Ascending aorta (tissue), 2 donors: Measurements from ENCODE around the gene RELCH. TPM values are rescaled to one million over a fixed set of nuclear protein-coding genes. Genes with fewer than 3 reads are reported as not detected.

Source experiments
- DNase-seq, 2 donors: peaks; one replicate each; pipeline ENCODE4 v3.0.0-alpha.2; 2019; ENCODE audit warnings: low spot score in 2 of 2
- H3K27ac ChIP-seq, 2 donors: fragments of 200-600 bp; sonication (generic); one replicate each; pipeline ENCODE4 v1.5.1; 2016 to 2017; ENCODE audit warnings: mild to moderate bottlenecking in 1 of 2
- H3K27me3 ChIP-seq: fragments of 200-600 bp; sonication (generic); one replicate; pipeline ENCODE4 v1.5.1; 2017
- H3K36me3 ChIP-seq, 2 donors: fragments of 200-600 bp; sonication (generic); one replicate each; pipeline ENCODE4 v1.5.1; 2016
- H3K4me1 ChIP-seq, 2 donors: fragments of 200-600 bp; sonication (generic); one replicate each; pipeline ENCODE4 v1.5.1; 2016 to 2017; ENCODE audit warnings: mild to moderate bottlenecking in 1 of 2
- H3K4me3 ChIP-seq, 2 donors: fragments of 200-600 bp; sonication (generic); one replicate each; pipeline ENCODE4 v1.5.1; 2016 to 2017; ENCODE audit warnings: mild to moderate bottlenecking in 1 of 2
- H3K9me3 ChIP-seq, 2 donors: fragments of 200-600 bp; sonication (generic); one replicate each; pipeline ENCODE4 v1.5.1; 2016
- intact Hi-C: fragments of 100-400 bp; cut with DNase I; formaldehyde crosslinking; loops from one replicate; pipeline ENCODE4 v1.15.1; 2023
- total RNA-seq: library from RNA; depleted of rRNA; stranded (reverse); fragments of >200 nt; gene quantifications from one replicate; pipeline ENCODE4 v1.1.0, GENCODE V29; 2016
- TF ChIP-seq, protein P1 (sequence below), 3 experiments: fragments of 200-600 bp in 2 of 3; fragments of 450-650 bp in 1 of 3; sonication (generic) in 2 of 3; IDR thresholded peaks; one replicate each; pipeline ENCODE4 v1.5.1; 2016 to 2019; ENCODE audit warnings: antibody characterized with exemption in 3 of 3, mild to moderate bottlenecking in 1 of 3, moderate library complexity in 1 of 3

Gene RELCH
- total RNA-seq, 1 donor from 2014 or later, result 26.4 TPM

DNA sequence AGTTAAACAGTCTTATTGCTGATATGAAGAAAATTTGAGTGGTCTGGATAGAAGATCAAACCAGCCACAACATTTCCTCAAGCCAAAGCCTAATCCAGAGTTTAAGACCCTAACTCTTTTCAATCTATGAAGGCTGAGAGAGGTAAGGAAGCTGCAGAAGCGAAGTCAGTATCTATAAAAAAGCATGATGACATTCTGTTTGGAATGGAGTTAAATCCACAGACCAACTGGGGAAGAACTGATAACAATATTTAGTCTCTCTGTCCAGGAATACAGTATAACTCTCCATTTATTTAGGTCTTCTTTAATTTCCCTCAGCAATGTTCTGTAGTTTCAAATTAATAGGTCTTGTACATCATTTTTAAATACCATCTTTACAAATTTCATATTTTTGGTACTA is 16.2 kb upstream of the RELCH start:
- Histone ChIP-seq H3K36me3 (no peaks in the 10 kb centered on the region), H3K4me3 (no peak overlapping the region), H3K9me3 (no peaks in the 10 kb centered on the region), H3K27ac (no peak overlapping the region), H3K4me1 (no peaks in the 10 kb centered on the region), H3K27me3 (no peaks in the 10 kb centered on the region)
- intact Hi-C loops, result no loop called here
- TF ChIP-seq, protein P1, sequence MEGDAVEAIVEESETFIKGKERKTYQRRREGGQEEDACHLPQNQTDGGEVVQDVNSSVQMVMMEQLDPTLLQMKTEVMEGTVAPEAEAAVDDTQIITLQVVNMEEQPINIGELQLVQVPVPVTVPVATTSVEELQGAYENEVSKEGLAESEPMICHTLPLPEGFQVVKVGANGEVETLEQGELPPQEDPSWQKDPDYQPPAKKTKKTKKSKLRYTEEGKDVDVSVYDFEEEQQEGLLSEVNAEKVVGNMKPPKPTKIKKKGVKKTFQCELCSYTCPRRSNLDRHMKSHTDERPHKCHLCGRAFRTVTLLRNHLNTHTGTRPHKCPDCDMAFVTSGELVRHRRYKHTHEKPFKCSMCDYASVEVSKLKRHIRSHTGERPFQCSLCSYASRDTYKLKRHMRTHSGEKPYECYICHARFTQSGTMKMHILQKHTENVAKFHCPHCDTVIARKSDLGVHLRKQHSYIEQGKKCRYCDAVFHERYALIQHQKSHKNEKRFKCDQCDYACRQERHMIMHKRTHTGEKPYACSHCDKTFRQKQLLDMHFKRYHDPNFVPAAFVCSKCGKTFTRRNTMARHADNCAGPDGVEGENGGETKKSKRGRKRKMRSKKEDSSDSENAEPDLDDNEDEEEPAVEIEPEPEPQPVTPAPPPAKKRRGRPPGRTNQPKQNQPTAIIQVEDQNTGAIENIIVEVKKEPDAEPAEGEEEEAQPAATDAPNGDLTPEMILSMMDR (IDR thresholded peaks at IDR 0.05), result no peak
- no peak for DNase-seq

DNA sequence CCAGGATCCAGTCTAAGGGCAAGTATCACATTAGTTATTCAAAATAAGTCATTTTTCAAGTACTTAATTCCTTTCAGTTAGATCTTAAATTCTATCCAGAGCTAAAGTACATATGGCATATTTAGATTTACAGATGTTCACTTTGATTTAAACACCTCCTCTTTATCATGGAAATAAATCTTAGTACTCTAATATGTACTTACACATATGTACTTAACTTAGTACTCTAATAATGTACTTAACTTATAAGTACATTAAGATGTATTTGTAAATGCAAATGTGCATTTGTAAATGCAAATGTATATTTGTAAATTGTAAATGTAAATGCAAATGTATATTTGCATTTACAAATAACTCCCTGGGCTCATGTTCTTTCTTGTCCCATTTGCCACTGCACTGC is 14.8 kb upstream of the RELCH start:
- intact Hi-C loops, result no loop called here

DNA sequence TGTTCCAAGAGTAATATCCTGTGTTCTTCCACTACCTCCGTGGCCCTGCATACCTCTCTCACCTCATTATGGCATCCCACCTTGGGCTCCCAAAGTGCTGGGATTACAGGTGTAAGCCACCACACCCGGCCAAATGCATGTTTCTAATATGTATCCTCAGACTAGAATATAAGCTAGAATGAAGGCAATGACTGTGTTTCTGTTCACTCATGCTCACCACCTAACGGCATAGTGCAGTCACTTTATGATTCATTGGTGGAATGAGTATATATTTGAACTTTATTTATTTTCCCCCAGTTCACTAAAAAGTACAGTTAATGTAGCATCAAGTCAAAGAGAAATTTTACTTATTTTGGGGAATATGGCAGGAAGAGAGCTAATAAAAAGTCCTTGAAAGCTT is 11.5 kb upstream of the RELCH start:
- intact Hi-C loops, result no loop called here
- no peaks in the 10 kb centered on the region for H3K9me3 ChIP-seq
- DNase-seq, result no peak
- TF ChIP-seq, protein P1 (IDR thresholded peaks at IDR 0.05), result no peak
- H3K36me3 ChIP-seq, result no peaks in the 10 kb centered on the region
- no peaks in the 10 kb centered on the region for H3K4me1 ChIP-seq
- no peaks in the 10 kb centered on the region for H3K27me3 ChIP-seq
- no peak overlapping the region for H3K4me3 ChIP-seq
- H3K27ac ChIP-seq, result no peak overlapping the region

More for the DNA sequence above, 14.8 kb upstream of the RELCH start:
- H3K4me3 ChIP-seq, result no peak overlapping the region
- TF ChIP-seq, protein P1 (IDR thresholded peaks at IDR 0.05), result no peak
- no peak overlapping the region for H3K27ac ChIP-seq
- DNase-seq, result no peak
- no peaks in the 10 kb centered on the region for H3K36me3 ChIP-seq
- H3K9me3 ChIP-seq, result no peaks in the 10 kb centered on the region
- no peaks in the 10 kb centered on the region for H3K27me3 ChIP-seq
- H3K4me1 ChIP-seq, result no peaks in the 10 kb centered on the region

DNA sequence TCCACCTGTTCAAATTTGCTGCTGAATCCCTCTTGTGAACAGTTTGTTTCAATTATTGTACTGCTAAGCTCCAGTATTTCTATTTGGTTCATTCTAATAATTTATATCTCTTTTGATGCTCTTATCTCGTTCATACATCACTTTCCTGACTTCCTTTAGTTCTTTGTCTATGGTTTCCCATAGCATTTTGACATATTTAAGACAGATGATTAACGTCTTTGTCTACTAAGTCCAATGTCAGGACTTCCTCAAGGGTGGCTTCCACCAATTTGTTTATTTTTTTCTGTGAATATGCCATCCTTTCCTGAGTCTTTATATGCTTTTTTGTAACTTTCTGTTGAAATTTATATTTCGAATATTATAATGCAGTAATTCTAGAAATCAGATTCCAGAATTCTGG is 9.8 kb upstream of the RELCH start:
- H3K4me1 ChIP-seq, result no peaks in the 10 kb centered on the region
- DNase-seq, result no peak
- TF ChIP-seq, protein P1 (IDR thresholded peaks at IDR 0.05), result no peak
- H3K36me3 ChIP-seq, result no peaks in the 10 kb centered on the region
- no peak overlapping the region for H3K4me3 ChIP-seq
- H3K27me3 ChIP-seq, result no peaks in the 10 kb centered on the region
- no peaks in the 10 kb centered on the region for H3K9me3 ChIP-seq
- intact Hi-C loops, result no loop called here
- H3K27ac ChIP-seq, result no peak overlapping the region

DNA sequence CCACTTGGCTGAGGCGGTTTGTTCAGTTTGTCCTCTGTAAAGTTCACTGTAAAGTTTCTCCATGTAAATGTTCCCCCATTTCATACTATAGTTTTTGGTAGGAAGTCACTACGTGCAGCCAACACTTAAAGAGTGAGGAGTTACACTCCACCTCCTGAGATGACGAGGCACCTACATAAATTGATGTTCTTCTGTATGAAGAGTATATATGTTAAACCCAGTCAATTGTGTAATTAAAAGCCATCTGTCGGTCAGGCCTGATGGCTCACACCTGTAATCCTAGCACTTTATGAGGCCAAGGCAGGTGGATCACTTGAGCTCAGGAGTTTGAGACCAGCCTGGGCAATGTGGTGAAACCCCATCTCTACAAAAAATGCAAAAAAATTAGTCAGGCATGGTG is 7.8 kb upstream of the RELCH start:
- no peaks in the 10 kb centered on the region for H3K9me3 ChIP-seq
- intact Hi-C loops, result no loop called here
- H3K27ac ChIP-seq, result no peak overlapping the region
- no peak for DNase-seq
- TF ChIP-seq, protein P1 (IDR thresholded peaks at IDR 0.05), result no peak
- peaks cover 0 to 4% of the 10 kb centered on the region in 2 donors for H3K4me1 ChIP-seq
- no peak overlapping the region for H3K4me3 ChIP-seq
- H3K27me3 ChIP-seq, result no peaks in the 10 kb centered on the region
- H3K36me3 ChIP-seq, result no peaks in the 10 kb centered on the region

DNA sequence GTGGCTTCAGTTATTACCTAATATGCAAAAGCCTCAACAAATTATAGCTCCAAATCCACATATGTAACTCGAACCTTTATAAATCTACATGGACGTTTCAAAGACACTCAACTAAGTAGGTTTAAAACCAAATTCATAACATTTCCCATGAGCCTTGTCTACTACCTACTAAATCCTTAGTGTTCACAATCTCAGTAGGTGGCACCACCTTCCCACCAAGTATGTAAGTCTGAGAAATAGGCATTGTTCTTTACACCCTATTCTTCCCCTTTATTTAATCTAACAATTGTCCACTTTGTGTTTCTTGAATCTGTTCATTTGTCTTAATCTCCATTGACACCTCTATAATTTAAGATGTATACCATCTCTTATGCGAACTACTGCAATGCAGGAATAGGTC is 4.8 kb upstream of the RELCH start:
- H3K36me3 ChIP-seq, result no peaks in the 10 kb centered on the region
- no peak overlapping the region for H3K27ac ChIP-seq
- intact Hi-C loops, result loop anchor here (10.0 kb wide), 1 partner anchor 803 kb away; no protein-coding TSS in a partner anchor
- peaks cover 0 to 13% of the 10 kb centered on the region in 2 donors for H3K4me1 ChIP-seq
- H3K27me3 ChIP-seq, result no peaks in the 10 kb centered on the region
- no peak overlapping the region for H3K4me3 ChIP-seq
- H3K9me3 ChIP-seq, result no peaks in the 10 kb centered on the region
- TF ChIP-seq, protein P1 (IDR thresholded peaks at IDR 0.05), result no peak
- no peak for DNase-seq
